Measurements from ENCODE around the gene SPARC. TPM values are rescaled to one million over a fixed set of nuclear protein-coding genes. Genes with fewer than 3 reads are reported as not detected.

The SPARC gene
- total RNA-seq, 2 donors from 2014 or later, result 1,654 to 1,851 TPM

DNA sequence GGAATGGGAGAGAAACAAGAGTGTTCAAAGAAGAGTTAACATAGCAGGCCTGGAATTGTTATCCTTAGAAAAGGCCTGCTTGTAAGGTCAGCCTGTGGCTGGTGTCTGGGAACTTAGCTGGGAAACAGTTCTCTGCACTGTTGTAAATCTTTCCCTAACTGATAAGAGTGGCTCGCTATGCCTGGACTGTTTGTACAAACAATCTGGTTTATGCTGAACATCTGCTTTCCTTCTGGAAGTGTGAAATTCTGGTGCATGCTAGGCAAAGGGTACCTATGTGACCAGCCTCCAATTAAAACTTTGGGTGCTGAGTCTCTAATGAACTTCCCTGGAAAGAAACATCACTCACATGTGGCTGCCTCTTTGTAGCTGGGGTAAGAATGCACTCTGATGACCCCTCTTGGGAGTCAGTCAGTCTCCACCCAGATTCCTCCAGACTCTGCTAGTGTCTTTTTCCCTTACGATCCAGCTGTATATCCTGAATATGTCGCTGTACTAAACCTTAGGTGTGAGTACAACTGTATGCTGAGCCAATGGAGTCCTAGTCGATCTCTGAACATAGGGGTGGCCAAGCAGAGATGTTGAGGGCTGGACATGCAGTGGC is 16.5 kb downstream of the SPARC start:
- Histone ChIP-seq H3K27ac (peak overlapping the region; percentile 95 to 98), H3K9me3 (no peaks in the 10 kb centered on the region), H3K27me3 (replicated peaks; ENCODE audit: insufficient read depth) (no peaks in the 10 kb centered on the region), H3K36me3 (peaks cover 86% of the 10 kb centered on the region), H3K4me1 (ENCODE audit: control insufficient read depth in 1 of 2, low read depth in 2 of 2) (peaks cover 64 to 100% of the 10 kb centered on the region in 2 donors), H3K4me3 (no peak overlapping the region)
- DNase-seq (ENCODE audit: low spot score), result no peak
- no peak for TF ChIP-seq CTCF (IDR thresholded peaks at IDR 0.05)
- no peak for ATAC-seq (ENCODE audit: insufficient number of reproducible peaks, low FRiP score, low read depth)

GRCh38 chr5:151667083-151667482 is 19.6 kb downstream of the SPARC start:
- Histone ChIP-seq H3K27me3 (replicated peaks; ENCODE audit: insufficient read depth) (no peaks in the 10 kb centered on the region), H3K4me1 (ENCODE audit: control insufficient read depth in 1 of 2, low read depth in 2 of 2) (peaks cover 64 to 93% of the 10 kb centered on the region in 2 donors), H3K9me3 (no peaks in the 10 kb centered on the region), H3K4me3 (no peak overlapping the region), H3K36me3 (peaks cover 81% of the 10 kb centered on the region), H3K27ac (peak overlapping the region; percentile 95 to 98)
- ATAC-seq (ENCODE audit: insufficient number of reproducible peaks, low FRiP score, low read depth) (no peak), DNase-seq (ENCODE audit: low spot score) (no peak)
- TF ChIP-seq CTCF (IDR thresholded peaks at IDR 0.05), result no peak

DNA sequence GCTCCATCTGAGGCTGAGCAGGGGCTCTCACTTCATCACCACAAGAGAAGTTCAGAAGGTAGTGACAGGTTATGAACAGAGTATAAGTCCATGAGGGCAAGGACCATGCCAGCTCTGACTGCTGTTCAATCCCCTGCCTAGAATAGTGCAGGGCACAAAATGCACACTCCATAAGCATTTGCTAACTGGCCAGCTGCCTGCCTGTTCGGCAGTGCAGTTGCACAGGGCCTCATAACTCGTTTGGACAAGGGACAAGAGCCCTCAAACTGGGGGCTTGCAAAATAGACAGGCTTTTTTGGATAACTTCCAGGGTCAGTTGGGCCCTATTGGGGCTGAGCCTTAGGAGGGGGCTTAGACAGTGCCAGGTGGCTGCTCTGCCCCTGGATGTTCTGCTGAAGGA is 21.1 kb downstream of the SPARC start:
- Histone ChIP-seq H3K4me3 (no peak overlapping the region), H3K36me3 (peaks cover 83% of the 10 kb centered on the region), H3K4me1 (ENCODE audit: control insufficient read depth in 1 of 2, low read depth in 2 of 2) (peaks cover 50 to 90% of the 10 kb centered on the region in 2 donors), H3K27ac (peak overlapping the region; percentile 95 to 98), H3K9me3 (no peaks in the 10 kb centered on the region), H3K27me3 (replicated peaks; ENCODE audit: insufficient read depth) (no peaks in the 10 kb centered on the region)
- no peak for DNase-seq (ENCODE audit: low spot score)
- TF ChIP-seq CTCF (IDR thresholded peaks at IDR 0.05), result no peak
- no peak for ATAC-seq (ENCODE audit: insufficient number of reproducible peaks, low FRiP score, low read depth)

DNA sequence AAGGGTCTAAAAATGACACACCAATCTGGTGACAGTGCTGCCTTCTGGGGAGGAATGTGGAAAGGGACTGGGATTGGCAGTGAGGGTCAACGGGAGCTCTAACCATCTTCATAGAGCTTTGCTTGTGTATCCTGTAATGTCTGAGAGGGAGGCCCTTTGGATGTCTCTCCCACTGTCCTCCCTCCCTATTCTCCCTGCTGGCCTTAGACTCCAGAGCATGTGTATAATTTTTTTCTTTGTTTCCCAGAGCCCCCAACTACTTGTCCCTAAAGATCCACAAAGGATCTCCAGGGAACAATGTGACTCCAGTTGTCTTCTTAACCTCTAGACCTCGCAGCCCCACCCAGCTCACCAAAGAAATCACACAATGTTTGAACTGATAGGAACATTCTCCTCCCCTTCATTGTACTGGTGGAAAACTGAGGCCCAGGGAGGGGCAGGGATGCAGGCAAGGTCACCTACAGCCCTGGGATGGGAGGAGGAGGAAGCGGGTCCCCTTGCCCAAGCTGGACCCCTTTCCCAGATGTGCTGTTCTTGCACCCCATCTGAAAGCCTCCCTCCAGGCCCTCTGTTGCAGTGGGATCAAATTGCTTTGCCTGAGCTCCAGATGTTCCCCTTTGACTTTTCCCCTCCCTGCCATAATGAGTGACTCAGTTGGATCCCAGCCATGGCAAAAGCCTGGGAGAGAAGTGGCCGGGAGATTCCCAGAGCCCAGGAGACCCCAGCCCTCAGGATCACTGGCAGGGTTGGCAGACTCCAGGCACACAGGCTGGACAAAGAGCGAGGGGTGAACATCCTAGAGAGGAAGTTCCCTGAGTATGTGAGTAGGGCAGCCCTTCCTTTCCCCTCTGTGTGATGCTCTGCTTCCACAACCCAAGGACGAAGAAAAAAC is 21.8 kb downstream of the SPARC start:
- peaks cover 76% of the 10 kb centered on the region for H3K36me3 ChIP-seq
- H3K9me3 ChIP-seq, result no peaks in the 10 kb centered on the region
- ATAC-seq (ENCODE audit: insufficient number of reproducible peaks, low FRiP score, low read depth) (no peak), DNase-seq (ENCODE audit: low spot score) (no peak)
- H3K4me1 ChIP-seq (ENCODE audit: control insufficient read depth in 1 of 2, low read depth in 2 of 2), result peaks cover 46 to 87% of the 10 kb centered on the region in 2 donors
- H3K4me3 ChIP-seq, result no peak overlapping the region
- no peaks in the 10 kb centered on the region for H3K27me3 ChIP-seq (replicated peaks; ENCODE audit: insufficient read depth)
- no peak for TF ChIP-seq CTCF (IDR thresholded peaks at IDR 0.05)
- peak overlapping the region; percentile 95 to 98 for H3K27ac ChIP-seq

DNA sequence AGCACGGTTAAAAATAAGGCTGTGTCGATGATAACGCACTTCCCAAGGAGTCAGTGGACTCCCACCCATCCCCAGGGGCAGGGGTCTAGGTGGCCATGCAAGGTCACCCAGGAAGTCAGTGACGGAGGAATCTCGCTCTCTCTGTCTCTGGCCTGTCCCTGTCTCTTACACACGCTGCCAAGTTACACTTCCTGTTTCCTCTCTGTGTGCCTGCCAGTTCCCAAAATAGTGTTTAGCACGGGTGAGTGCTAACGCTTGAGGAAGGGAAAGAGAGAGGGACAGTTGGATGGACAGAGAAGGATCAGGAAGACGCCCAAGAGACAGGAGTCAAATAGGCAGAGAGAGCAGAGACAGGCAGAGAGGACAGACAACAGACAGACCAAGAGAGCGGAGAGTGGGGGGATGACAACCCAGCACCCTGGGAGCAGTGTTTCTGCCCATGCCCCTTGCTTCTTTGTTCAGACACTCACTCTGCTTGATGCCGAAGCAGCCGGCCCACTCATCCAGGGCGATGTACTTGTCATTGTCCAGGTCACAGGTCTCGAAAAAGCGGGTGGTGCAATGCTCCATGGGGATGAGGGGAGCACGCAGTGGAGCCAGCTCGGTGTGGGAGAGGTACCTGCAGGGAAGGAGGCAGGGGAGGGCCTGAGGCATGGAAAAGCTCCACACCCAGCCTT is 23.0 kb downstream of the SPARC start:
- H3K27ac ChIP-seq, result peak overlapping the region; percentile 95 to 98
- H3K4me3 ChIP-seq, result peak overlapping the region; percentile 8
- ATAC-seq (ENCODE audit: insufficient number of reproducible peaks, low FRiP score, low read depth), result peak; percentile 19
- H3K4me1 ChIP-seq (ENCODE audit: control insufficient read depth in 1 of 2, low read depth in 2 of 2), result peaks cover 39 to 85% of the 10 kb centered on the region in 2 donors
- DNase-seq (ENCODE audit: low spot score), result no peak
- no peaks in the 10 kb centered on the region for H3K27me3 ChIP-seq (replicated peaks; ENCODE audit: insufficient read depth)
- no peak for TF ChIP-seq CTCF (IDR thresholded peaks at IDR 0.05)
- peaks cover 64% of the 10 kb centered on the region for H3K36me3 ChIP-seq
- H3K9me3 ChIP-seq, result no peaks in the 10 kb centered on the region

Measured in thoracic aorta (tissue), 2 donors.